SK-N-MC (cell line): ENCODE results near the gene SLC9A7.
"Not testable (repeated sequence)": the region's sequence is repeated elsewhere in the genome, so short reads cannot be mapped to it uniquely, and the experiment has no call there.

Source experiments
- EZH2 ChIP-seq: fragments of 200-600 bp; sonication (generic); IDR thresholded peaks from one replicate; pipeline ENCODE4 v1.6.1; 2017; ENCODE audit warnings: antibody characterized with exemption
- POLR2AphosphoS5 ChIP-seq: IDR thresholded peaks from 2 replicates; pipeline ENCODE4 v1.6.1; 2012; ENCODE audit warnings: mild to moderate bottlenecking, low read depth, low read length, borderline replicate concordance

DNA sequence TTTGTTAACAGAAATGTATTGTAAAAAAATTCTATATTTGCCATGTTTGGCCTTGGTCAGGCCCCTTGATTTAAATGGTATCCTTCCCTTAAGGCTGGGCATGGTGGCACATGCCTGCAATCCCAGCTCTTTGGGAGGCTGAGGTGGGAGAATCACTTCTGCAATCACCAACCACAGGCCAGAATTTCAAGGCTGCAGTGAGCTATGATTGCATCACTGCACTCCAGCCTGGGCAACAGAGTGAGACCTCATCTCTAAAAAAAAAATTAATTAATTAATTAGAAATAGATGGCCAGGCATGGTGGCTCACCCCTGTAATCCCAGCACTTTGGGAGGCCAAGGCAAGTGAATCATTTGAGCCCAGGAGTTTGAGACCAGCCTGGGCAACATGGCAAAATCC lies 25.5 kb upstream of the SLC9A7 start:
- not testable (repeated sequence) for TF ChIP-seq EZH2, POLR2AphosphoS5
